DLD1 (cell line): Measurements from ENCODE around the gene CCDC91.
"Not testable (repeated sequence)": the region's sequence is repeated elsewhere in the genome, so short reads cannot be mapped to it uniquely, and the experiment has no call there.

Source experiments
- in situ Hi-C: cut with HindIII; loops from 2 replicates; pipeline ENCODE4 v1.10.0; 2017; ENCODE audit warnings: low sequenced_read_pairs

Gene CCDC91

DNA sequence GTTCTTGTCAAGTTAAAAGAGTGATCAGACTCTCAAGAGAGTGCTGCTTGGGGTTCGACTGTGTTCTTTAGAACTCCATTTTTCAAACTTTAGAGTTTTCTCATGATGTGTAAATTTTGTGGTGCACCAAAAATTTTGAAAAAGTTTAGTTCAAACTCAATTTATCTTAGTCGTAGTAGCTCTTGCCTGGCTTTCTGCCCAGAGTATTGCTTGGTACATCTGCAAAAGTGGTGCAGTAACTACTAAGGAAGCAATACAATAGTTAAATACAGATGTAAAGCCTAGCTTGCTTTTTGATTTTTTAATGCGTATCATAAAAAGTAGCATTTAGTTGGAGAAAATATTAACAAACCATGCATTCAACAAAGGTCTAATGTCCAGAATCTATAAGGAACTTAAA, 9.5 kb upstream of the CCDC91 start:
- in situ Hi-C loops, result no loop called here

DNA sequence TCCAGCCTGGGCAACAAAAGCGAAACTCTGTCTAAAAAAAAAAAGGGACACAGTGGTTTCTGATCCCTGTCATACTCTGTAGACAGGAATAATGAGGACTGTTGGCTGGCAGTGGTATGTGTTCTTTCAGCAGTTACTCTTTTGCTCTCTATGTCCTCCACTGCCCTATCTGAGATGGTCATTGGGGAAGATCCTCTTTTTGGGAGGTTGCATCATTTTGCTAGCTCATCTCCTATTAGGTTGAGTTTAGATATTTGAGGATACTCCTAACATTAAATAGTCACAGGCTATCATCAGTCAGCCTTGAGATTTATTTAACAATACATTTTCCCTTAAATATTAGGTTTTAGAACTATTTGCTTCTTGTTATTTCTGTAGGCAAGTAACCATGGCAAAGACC, 5.9 kb upstream of the CCDC91 start:
- in situ Hi-C loops, result no loop called here

DNA sequence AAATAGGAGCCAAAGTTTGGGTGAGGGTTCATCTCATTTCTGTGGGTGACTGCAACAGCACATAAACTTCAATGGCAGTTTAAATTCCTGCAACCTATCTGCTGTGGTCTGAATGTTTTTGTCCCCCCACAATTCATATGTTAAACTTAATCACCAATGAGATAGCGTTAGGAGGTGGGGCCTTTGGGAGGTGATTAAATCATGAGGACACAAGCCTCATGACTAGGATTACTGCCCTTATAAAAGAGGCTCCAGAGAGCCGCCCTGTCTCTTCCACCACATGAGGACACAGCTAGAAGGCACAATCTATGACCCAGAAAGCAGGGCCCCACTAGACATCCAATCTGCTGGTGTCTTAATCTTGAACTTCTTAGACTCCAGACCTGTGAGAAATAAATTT, 3.8 kb upstream of the CCDC91 start:
- in situ Hi-C loops, result no loop called here

DNA sequence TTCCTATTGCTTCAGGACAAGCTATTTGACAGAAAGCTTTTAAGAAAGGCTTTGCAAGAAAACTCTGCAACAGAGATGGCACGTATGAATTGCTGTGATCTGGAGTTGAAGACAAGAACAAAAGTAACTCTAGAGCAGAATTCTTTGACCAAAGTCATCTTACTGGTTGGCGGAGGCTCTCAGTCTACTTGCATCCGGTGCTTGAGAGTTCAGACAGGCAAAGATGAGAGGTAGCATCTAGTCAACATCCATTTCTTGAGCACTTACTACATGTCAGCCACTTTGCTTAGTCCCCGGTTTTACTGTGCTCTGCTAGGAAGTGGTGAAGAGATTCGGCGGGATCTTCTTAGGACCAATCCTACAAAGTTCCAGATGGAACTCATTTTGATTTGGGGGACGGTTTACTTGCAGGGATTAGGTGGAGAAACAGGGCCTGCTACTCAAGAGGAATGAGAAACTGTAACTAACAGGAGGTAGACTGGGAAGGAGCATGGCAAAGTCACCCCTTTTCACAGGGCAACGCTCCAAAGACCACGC, 404 bp upstream of the CCDC91 start:
- in situ Hi-C loops, result no loop called here

DNA sequence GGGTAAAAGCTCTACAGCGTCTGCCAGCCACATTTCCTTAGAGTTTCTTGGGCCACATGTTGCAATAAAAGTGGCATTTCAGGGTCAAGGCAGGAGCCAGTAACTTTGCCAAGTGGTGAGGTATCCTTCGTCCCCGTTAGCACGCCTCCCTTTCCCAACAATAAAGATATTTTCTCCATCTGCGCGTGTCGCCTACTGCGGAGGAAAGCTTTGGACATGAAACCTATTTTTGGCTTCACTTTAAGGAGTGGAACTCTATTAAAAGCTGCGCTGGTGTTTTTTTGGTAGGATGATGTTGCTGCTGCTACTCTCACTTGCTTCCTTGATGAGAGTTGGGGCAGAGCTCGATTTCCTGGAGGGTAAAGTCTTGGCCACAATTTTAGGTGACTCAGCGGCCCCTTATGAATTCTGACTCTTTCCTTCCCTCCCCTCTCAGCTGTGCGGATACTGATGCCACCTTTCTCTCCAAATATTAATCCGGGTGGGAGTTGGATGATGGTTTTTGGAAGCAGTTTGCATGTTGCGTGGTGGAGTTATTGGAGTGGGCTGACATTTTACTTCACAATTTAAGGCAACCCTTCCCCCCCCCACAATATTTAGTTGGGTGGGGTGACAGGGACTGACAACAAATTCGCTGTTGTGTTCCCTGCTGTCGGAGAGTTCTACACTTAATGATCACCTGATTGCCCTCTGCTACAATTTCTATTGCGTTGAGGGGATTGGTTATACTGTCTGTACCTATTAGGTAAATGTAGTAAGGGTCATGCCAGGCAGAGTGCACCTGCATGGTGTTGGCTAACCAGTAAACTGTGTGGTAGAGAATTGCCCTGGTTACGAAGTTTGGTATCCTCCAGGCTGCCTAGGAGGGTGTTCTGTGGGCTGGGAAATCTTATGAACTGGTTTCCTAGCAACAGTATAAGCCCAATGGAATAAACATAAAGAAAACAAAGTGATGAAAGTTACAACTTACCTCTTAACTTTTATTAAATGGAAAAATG, 1.1 kb downstream of the CCDC91 start:
- in situ Hi-C loops, result no loop called here

DNA sequence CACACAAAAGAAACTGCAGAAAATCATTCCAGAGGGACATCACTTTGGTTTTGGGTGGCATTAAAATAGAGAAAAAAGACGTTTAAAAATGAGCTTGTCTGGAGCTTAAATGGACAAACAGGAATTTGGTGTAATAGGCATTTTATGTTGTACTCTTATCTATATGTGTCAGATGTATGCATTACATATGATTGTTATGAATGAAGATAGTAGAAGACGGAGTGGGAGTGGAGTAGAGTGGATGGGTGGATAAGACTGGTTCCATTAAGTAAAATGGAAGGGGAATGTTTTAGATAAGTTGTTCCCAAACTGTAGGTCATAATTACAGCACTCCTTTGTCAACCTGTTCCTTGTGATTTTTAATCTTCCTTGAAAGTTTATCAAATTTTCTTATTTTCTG, 1.9 kb downstream of the CCDC91 start:
- in situ Hi-C loops, result no loop called here

DNA sequence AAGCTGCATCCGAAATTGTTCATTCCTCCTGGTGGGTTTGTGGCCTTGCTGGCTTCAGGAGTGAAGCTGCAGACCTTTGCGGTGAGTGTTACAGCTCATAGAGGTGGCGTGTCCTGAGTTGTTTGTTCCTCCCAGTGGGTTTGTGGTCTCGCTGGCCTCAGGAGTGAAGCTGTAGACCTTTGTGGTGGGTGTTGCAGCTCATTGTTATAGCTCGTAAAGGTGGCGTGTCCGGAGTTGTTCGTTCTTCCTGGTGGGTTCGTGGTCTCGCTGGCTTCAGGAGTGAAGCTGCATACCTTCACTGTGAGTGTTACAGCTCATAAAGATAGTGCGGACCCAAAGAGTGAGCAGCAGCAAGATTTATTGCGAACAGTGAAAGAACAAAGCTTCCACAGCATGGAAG, 4.4 kb downstream of the CCDC91 start:
- in situ Hi-C loops, result not testable (repeated sequence)

DNA sequence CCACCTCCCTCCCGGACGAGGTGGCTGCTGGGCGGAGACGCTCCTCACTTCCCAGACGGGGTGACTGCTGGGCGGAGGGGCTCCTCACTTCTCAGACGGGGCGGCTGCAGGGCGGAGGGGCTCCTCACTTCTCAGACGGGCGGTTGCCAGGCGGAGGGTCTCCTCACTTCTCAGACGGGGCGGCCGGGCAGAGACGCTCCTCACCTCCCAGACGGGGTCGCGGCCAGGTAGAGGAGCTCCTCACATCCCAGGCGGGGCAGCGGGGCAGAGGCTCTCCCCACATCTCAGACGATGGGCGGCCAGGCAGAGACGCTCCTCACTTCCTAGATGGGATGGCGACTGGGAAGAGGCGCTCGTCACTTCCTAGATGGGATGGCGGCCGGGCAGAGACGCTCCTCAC, 10.9 kb downstream of the CCDC91 start:
- in situ Hi-C loops, result not testable (repeated sequence)

DNA sequence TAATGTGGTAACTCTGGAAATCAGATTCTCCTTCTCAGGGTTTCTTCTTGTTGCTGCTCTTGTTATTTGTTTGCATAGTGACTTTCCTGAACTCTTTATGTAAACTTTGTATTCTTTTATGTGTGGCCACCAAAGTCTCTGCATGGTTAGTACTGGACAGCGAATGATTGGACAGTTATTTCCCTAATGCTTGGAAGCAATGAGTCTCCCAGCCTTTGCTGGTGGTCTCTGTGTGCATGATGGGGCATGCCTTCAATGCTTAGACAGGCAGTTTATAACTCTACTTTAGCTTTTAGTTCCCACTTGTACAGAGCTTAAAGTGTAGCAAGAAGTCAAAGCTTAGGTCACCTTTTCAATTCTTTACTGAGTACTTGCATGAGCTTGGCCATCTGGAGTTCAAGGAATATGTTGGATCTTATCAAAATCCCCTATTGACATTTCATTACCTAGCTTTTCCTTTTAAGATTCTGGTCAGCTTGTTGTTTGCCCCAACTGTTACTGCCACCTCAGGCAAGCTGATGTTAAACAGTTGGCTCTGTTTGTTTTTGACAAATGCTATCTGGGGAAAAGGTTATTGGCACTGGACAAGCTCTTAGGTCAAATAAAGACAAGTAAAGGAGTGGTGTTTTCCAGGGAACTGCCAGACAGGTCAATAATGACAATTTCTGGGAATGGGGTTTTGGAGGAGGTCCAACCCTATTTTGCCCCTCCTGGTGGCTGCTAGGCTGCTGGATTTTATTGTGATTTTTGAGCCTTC, 12.3 kb downstream of the CCDC91 start:
- in situ Hi-C loops, result no loop called here

DNA sequence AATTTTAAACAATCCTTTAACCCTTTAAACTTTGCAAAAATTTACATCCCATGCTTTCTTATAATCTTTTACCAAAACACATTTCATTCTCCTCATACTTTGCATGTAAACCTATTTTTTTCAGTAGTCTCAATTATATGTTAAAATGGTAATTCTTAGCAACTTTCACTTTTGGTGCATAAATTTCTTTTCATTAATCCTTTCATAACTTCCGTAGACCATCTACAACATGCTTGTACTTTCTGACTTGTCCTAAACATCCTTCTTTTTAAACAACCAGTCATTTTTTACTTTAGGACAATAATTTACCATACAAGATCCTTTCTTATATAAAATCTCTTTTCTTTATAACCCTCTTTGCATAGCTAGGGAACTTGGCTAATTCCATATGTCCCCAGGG, 19.5 kb downstream of the CCDC91 start:
- in situ Hi-C loops, result no loop called here

DNA sequence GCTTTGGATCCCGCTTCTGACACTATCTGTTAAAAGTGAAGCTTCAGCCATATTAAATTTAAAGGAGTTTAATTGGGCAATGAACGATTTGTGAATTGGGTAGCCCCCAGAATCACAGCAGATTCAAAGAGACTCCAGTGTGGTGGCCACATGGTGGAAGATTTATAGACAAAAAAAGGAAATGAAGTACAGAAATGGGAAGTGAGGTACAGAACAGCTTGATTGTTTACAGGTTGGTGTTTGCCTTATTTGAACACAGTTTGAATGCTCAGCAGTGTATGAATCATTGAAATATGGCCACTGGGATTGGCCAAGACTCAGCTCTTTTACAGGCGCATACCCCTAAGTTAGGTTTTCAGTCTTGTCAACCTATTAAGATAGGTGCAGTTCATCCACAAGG, 21.9 kb downstream of the CCDC91 start:
- in situ Hi-C loops, result no loop called here

DNA sequence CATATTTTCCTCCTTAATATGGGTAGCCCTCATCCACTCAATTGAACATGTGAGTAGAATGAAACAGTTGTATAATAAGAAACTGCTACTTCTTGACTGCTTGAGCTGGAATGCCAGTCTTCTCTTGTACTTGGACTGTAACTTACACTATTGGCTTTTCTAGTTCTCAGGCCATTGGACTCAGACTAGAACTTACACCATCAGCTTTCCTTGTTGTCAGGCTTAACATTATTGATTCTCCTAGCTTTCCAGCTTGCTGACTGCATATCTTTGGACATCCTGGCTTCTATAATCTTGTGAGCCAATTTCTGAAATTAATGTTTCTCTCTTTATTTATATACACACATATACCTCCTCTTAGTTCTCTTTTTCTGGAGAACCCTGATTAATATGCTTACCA, 24.8 kb downstream of the CCDC91 start:
- in situ Hi-C loops, result no loop called here

DNA sequence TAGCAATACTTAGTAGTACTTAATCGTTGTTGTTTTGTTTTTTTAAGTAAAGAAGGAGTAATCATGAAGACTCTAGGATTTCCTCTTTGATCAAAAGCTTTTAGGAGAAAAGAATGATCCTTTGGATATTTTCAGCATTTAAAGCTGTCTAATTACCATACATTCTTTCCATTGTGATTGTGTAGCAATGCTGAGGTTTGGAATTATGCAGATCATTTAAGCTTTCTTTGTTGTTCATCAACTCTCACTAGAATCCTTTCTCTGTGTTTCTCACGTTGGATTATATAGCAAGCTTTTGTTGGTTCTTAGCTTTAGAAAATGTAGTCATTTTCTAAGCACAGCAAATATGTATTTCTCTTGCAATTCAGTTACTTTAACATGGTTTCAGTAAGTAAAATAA, 25.8 kb downstream of the CCDC91 start:
- in situ Hi-C loops, result no loop called here

DNA sequence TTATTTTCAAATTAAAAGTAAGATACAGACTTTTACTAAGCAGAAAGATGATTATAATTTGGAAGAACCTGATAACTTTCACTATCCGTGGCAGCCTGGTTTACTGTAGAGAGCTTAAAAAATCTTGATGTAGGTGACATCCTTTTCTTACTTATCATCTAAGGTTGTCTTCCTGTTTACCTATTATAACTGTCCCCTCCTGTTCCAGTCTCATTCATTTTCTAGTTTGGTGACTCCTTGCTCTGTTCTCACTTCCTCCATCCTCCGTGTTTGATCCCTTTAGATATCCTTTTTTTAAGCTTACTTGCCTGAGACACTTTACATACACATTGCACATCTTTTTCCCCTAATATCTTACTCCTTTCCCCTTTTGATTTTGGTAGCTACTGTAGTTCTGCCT, 27.5 kb downstream of the CCDC91 start:
- in situ Hi-C loops, result no loop called here

DNA sequence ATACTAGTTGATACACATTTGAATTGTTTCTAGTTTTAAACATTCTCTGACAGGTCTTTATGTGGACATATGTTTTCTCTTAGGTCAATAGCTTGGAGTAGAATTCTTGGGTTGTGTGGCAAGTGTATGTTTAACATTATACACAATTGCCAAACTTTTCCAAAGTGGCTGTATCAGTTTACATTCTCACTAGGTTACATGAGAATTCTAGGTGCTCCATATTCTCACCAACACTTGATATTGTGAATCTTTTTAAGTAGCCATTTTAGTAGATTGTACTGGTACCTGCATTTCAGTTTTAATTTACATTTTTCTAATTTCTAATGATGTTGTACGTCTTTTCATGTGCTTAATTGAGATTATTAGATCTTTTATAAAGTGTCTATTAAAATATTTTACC, 28.6 kb downstream of the CCDC91 start:
- in situ Hi-C loops, result no loop called here

DNA sequence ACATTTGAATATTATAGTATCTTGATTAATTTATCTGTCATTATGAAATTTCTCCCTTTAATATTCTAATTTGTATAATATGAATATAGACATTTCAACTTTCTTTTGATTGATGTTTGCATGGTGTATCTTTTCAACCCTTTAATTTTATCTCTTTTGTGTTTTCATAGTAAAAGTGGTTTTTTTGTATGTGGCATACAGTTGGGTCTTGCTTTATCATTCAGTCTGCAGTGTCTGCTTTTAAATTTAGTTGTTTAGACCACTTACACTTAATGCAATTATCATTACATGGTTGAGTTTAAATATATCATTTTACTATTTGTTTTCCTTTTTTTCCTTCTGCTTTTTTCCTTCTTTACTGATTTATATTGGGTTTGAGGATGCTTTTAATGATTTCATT, 29.6 kb downstream of the CCDC91 start:
- in situ Hi-C loops, result no loop called here

DNA sequence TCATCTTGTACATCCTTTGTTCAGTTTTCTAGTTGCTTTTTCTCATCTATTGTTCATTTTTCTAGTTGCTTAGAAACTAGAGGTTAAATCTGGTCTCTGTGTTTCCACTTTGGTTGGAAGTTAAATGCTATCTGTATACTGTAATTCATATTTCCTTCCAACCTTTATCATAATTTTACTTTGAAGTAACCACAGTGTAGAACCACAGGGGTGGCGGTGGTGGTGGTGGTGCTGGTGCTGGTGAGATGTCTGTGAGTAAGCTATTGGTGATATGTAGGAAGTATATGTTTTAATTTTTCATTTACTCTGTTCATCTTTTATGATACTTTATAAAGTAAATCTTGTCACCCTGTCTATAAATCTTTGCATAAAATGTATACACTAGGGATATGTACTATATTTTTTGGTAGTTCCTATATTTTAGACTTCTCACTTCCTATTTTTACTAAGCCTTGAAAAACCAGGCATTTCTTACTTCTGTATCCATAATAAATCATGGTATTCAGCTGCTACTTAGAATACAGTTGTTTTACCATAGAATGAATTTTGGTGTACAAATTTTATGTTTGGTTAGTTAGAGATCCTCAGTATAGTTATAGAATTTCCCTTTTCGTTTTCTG, 31.9 kb downstream of the CCDC91 start:
- in situ Hi-C loops, result no loop called here

DNA sequence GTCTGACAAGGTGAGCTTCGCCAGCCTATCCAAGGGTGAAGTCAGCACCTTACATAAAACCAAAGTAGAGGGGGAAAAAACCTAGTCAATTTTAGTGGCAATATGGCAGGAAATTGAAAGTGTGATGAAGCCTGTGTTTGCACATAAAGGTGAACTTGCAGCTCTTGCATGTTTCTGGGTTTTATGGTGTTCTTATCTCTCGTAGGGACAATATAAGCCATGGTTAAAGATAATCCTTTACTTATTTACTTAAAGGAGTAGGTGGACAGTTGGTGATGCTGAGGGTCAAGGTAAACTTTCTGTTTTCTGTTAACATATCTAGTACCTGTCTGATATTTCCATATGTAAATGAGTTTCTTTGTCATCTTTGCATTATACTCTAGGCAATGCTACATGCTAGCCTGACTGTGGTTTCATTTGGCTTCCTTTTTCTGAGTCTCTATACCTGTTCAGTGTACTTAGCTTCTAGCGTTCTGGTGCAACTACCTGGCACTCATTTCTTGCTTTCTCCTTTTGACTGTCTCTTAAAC, 32.8 kb downstream of the CCDC91 start:
- in situ Hi-C loops, result no loop called here

DNA sequence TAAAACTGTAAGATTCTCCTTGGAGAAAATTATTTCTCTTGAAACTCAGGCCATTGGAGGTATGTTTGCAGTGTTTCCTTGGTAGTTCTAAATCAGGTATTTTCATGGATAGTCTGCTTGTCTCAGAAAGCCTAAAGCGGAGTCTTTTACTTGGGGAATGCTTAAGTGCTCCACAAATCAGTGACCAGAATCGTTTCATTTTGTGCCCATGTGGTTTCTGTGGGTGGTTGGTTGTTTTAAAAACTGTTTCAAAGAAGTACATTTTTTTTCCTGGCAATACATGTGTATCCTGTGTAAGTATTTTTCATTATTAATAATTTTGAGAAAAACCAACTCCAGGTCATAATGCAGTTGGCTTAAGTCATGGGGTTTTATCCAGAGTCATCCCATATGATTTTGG, 33.6 kb downstream of the CCDC91 start:
- in situ Hi-C loops, result no loop called here

DNA sequence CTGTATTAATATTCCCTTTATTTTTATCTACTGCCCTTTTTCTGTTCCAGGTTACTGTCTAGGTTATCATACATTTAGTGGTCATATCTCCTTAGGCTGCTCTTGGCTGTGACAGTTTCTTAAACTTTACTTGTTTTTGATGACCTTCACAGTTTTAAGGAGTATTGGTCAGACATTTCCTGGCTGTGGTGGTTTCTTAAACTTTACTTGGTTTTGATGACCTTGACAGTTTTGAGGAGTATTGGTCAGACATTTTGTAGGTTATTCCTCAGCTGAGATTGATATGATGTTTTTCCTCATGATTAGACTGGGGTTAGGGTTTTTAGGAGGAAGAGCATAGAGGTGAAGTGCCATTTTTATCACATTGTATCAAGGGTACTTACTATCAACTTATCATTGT, 36.4 kb downstream of the CCDC91 start:
- in situ Hi-C loops, result no loop called here

DNA sequence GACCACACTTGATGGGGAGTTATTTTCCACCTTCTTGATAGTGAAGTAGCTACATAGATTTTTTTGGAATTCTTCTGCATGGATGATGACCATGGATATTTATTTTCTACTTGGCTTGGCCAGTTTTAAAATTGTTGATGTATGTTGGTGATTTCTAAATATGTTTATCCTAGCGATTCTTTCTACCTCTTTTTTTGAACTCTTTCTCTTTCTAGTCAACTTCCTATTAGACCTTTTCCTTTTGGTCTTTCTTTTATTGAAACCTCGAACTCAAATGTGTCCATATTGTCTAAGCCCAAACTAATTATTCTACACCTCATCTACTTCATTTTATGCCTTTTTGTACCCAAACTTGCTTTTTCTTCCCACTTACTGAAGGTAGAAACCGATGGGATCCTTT, 37.0 kb downstream of the CCDC91 start:
- in situ Hi-C loops, result no loop called here
